ENCODE results near the gene PHF21A. TPM values are rescaled to one million over a fixed set of nuclear protein-coding genes. Genes with fewer than 3 reads are reported as not detected.

The PHF21A gene
- total RNA-seq, 1 experiment from 2014 or later: 17.3 TPM

GRCh38 chr11:45928535-45929215, 192.6 kb downstream of the PHF21A start:
- DNase-seq: no peak

GRCh38 chr11:45927684-45928413, 193.4 kb downstream of the PHF21A start:
- DNase-seq: no peak
- no peak overlapping the region for H3K27ac ChIP-seq
- H3K36me3 ChIP-seq: no peaks in the 10 kb centered on the region
- peaks cover 6% of the 10 kb centered on the region; the same call in 1 of the 2 replicates for H3K4me1 ChIP-seq
- no peaks in the 10 kb centered on the region for H3K9me3 ChIP-seq (replicated peaks)
- no peak overlapping the region for H3K4me3 ChIP-seq
- H3K27me3 ChIP-seq: peaks cover 18% of the 10 kb centered on the region; the same call in 1 of the 2 replicates

More at GRCh38 chr11:45928535-45929215, 192.6 kb downstream of the PHF21A start:
- Histone ChIP-seq H3K4me3 (no peak overlapping the region), H3K9me3 (replicated peaks) (no peaks in the 10 kb centered on the region), H3K36me3 (no peaks in the 10 kb centered on the region), H3K4me1 (peaks cover 6% of the 10 kb centered on the region; the same call in 1 of the 2 replicates), H3K27ac (no peak overlapping the region), H3K27me3 (peaks cover 14% of the 10 kb centered on the region; the same call in 1 of the 2 replicates)

- no peaks in the 10 kb centered on the region for H3K9me3 ChIP-seq (replicated peaks)
- H3K4me3 ChIP-seq: no peak overlapping the region
- DNase-seq: no peak
- H3K36me3 ChIP-seq: no peaks in the 10 kb centered on the region
- H3K4me1 ChIP-seq: peaks cover 6% of the 10 kb centered on the region; the same call in 1 of the 2 replicates
- H3K27ac ChIP-seq: no peak overlapping the region
- H3K27me3 ChIP-seq: peaks cover 18% of the 10 kb centered on the region; the same call in 1 of the 2 replicates
Observed at GRCh38 chr11:45927332-45927683, 193.9 kb downstream of the PHF21A start.

- Histone ChIP-seq H3K4me1 (peaks cover 6% of the 10 kb centered on the region; the same call in 1 of the 2 replicates), H3K4me3 (no peak overlapping the region), H3K9me3 (replicated peaks) (no peaks in the 10 kb centered on the region), H3K27me3 (peaks cover 18% of the 10 kb centered on the region; the same call in 1 of the 2 replicates), H3K36me3 (no peaks in the 10 kb centered on the region), H3K27ac (no peak overlapping the region)
- DNase-seq: no peak
Observed at GRCh38 chr11:45926536-45927331, 194.5 kb downstream of the PHF21A start.

- Histone ChIP-seq H3K4me1 (peaks cover 6% of the 10 kb centered on the region; the same call in 1 of the 2 replicates), H3K4me3 (no peak overlapping the region), H3K36me3 (no peaks in the 10 kb centered on the region), H3K27me3 (peaks cover 18% of the 10 kb centered on the region; the same call in 1 of the 2 replicates), H3K27ac (no peak overlapping the region), H3K9me3 (replicated peaks) (no peaks in the 10 kb centered on the region)
- DNase-seq: no peak
Observed at GRCh38 chr11:45926001-45926401, 195.3 kb downstream of the PHF21A start.

- DNase-seq: no peak
- Histone ChIP-seq H3K27me3 (peaks cover 18% of the 10 kb centered on the region; the same call in 1 of the 2 replicates), H3K4me3 (no peak overlapping the region), H3K4me1 (peaks cover 6% of the 10 kb centered on the region; the same call in 1 of the 2 replicates), H3K36me3 (no peaks in the 10 kb centered on the region), H3K27ac (no peak overlapping the region), H3K9me3 (replicated peaks) (no peaks in the 10 kb centered on the region)
Observed at GRCh38 chr11:45925550-45925949, 195.7 kb downstream of the PHF21A start.

GRCh38 chr11:45924927-45925326, 196.3 kb downstream of the PHF21A start:
- H3K4me3 ChIP-seq: no peak overlapping the region
- H3K36me3 ChIP-seq: no peaks in the 10 kb centered on the region
- H3K27ac ChIP-seq: no peak overlapping the region
- H3K9me3 ChIP-seq (replicated peaks): no peaks in the 10 kb centered on the region
- H3K27me3 ChIP-seq: peaks cover 18% of the 10 kb centered on the region; the same call in 1 of the 2 replicates
- DNase-seq: no peak
- H3K4me1 ChIP-seq: peaks cover 1% of the 10 kb centered on the region; the same call in 1 of the 2 replicates

GRCh38 chr11:45924036-45924915, 197.0 kb downstream of the PHF21A start:
- DNase-seq: peak in 1 of 2 experiments; percentile 2
- Histone ChIP-seq H3K4me1 (no peaks in the 10 kb centered on the region), H3K4me3 (no peak overlapping the region), H3K27ac (no peak overlapping the region), H3K27me3 (peaks cover 18% of the 10 kb centered on the region; the same call in 1 of the 2 replicates), H3K36me3 (no peaks in the 10 kb centered on the region), H3K9me3 (replicated peaks) (no peaks in the 10 kb centered on the region)

GRCh38 chr11:45922425-45923082, 198.7 kb downstream of the PHF21A start, which contains the start of gene LARGE2:
LARGE2 (plus strand) TSS chr11:45922656; CDS start chr11:45922883, 227 bp downstream.
- peak within 1 kb of the TSS; percentile 27 for H3K4me3 ChIP-seq
- peak in 1 of 2 experiments; percentile 15 for DNase-seq
- no peaks in the 10 kb centered on the region for H3K36me3 ChIP-seq
- no peak within 1 kb of the TSS for H3K27ac ChIP-seq
- no peaks in the 10 kb centered on the region for H3K9me3 ChIP-seq (replicated peaks)
- H3K27me3 ChIP-seq: peaks cover 18% of the 10 kb centered on the region; the same call in 1 of the 2 replicates
- no peaks in the 10 kb centered on the region for H3K4me1 ChIP-seq

GRCh38 chr11:45921561-45922424, 199.5 kb downstream of the PHF21A start:
- no peak for DNase-seq
- Histone ChIP-seq H3K9me3 (replicated peaks) (no peaks in the 10 kb centered on the region), H3K27me3 (peaks cover 18% of the 10 kb centered on the region; the same call in 1 of the 2 replicates), H3K4me3 (peak overlapping the region; percentile 27), H3K36me3 (no peaks in the 10 kb centered on the region), H3K27ac (no peak overlapping the region), H3K4me1 (no peaks in the 10 kb centered on the region)

GRCh38 chr11:45920531-45921477, 200.4 kb downstream of the PHF21A start:
- DNase-seq: no peak
- H3K9me3 ChIP-seq (replicated peaks): no peaks in the 10 kb centered on the region
- no peaks in the 10 kb centered on the region for H3K36me3 ChIP-seq
- no peak overlapping the region for H3K4me3 ChIP-seq
- no peak overlapping the region for H3K27ac ChIP-seq
- no peaks in the 10 kb centered on the region for H3K4me1 ChIP-seq
- peaks cover 16% of the 10 kb centered on the region; the same call in 1 of the 2 replicates for H3K27me3 ChIP-seq

All from SJCRH30 (cell line).